ENCODE results near the gene USH2A.

Gene USH2A

DNA sequence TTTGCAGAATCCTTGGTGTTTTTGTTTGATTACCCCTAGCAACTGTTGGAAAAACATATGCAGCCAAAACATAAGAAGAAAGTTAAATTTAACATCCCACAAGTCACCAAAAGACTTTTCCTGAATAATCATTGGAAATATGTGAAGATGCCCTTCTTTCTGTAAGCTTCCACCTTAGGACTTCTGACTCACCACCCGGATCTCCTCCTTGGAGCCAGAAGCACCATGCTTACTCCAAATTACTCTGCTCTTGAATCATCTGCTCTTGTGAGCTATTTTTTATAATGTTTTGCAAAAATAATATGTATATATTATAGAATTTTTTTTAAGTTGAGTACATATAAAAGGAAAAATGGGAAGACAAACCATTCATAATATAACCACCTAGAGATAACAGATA, 464.4 kb downstream of the USH2A start:
- no peak for DNase-seq (ENCODE audit: low read depth, low spot score)

DNA sequence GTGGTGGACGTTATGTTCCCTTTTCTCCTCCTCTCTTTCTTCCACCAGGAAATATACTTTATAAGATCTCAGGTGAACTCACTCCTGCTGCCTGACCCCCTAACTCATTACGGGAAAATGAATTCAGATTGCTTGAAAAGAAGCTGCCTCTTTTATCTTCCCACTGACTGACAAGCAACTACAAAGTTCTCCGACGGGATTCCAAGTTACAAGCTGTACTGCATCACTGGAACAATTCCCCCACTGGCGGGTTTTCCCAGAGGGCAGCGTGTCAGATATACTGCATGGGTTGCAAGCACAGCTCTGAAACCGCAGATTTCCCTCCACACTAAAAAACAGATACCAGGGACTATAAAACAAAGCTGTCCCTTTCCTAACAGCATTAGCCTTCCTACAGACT, 465.6 kb downstream of the USH2A start:
- no peak for DNase-seq (ENCODE audit: low read depth, low spot score)

DNA sequence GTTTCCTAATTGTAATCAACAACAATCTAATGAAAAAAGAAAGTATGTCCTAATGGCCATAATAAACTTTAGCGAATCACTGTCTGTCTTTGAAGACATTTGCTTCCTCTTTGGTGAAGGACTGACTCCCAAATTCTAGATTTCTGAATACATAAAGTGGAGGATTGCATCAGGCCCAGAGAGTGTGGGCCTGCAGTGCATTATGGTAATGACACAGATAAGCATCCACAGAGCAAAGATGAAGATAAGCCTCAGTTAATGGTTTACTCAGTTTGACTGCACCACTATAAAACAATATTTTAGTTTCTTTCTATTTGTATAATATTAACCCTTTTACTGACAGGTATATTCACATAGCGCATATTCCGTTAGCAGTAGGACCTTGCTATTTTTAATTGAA, 490.7 kb downstream of the USH2A start:
- no peak for DNase-seq (ENCODE audit: low read depth, low spot score)

DNA sequence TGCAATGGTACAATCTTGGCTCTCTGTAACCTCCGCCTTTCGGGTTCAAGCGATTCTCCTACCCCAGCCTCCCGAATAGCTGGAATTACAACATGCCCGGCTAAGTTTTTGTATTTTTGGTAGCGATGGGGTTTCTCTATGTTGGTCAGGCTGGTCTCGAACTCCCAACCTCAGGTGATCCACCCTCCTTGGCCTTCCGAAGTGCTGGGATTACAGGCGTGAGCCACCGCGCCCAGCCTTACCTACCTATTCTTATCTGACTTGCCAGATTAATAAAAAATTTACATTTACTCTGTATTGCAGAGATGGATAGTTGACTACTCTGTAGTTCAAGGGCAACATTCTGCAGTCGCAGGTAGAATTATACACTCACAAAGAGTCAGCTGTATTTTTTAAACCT, 496.6 kb downstream of the USH2A start:
- no peak for DNase-seq (ENCODE audit: low read depth, low spot score)

DNA sequence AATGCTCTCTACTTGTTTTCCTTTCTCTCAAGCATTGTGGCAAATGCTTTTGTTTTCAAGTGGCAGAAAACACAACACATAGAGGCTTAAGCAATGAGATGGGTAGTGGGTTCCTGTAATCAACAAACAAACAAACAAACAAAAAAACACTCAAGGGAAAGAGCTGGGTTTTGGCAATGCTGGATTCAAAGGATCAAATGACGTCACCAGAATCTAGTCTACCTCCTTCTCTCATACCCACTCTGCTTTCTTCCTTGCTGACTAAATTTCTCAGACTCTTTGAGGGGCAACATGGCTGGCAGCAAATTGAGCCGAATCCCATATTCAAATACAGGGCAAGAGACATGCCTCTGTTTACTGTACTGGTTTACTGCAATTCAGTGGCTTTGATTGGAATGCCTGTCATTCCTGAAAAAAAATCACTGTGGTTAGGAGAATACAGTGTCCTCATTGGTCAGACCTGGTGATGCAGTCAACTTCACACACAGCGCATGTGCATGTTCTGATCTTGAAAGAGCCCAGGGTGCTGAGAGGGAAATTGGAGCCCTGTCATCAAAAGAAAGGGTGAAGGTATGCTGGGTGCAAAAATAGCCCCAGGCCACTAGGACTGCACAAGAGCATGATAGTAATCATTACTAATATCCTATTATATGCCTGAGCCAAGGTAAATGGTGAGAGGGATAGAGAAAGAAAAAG, 500.0 kb downstream of the USH2A start:
- no peak for DNase-seq (ENCODE audit: low read depth, low spot score)

DNA sequence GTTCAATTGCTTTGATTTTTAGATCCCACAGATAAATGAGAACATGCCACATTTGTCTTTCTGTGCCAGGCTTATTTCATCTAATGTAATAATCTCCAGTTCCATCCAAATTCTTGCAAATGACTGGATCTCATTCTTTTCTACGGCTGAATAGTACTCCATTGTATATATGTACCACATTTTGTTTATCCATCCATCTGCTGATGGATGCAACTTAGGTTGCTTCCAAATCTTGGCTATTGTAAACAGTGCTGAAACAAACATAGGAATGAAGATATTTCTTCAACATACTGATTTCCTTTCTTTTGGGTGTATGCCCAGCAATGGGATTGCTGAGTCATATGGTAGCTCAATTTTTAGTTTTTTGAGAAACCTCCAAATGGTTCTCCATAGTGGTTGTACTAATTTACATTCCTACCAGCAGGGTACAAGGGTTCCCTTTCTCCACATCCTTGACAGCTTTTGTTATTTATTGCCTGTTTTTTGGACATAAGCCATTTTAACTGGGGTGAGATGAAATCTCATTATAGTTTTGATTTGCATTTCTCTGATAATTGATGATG, 511.8 kb downstream of the USH2A start:
- no peak for DNase-seq (ENCODE audit: low read depth, low spot score)

DNA sequence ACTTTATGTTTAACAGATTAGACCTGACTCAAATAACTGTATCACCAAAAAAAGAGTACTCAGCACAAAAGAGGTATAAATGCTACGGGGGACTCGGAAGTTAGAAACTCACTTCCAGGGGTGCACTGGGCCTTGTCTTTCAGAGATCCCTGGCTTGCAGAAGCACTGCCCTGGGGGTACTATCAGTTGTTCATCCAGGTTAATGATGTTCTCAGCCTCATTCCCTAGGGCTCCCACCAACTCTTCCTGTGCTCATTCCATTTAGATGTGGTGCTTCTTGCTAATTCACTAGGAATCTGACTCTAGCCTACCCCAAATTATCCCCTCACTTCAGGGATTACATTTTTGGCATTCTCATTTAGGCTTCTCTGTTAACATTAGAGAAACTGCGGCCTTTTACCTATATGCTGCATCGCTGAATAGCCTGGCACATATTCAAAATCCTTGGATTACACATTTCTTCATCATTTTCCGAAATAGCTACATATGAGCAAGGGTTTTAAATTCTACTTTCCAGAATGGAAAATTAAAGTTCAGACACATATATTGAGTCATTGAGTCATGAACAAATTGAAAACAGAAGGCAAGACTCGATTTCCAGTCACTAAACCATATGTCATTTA, 517.6 kb downstream of the USH2A start:
- DNase-seq (ENCODE audit: low read depth, low spot score), result no peak

DNA sequence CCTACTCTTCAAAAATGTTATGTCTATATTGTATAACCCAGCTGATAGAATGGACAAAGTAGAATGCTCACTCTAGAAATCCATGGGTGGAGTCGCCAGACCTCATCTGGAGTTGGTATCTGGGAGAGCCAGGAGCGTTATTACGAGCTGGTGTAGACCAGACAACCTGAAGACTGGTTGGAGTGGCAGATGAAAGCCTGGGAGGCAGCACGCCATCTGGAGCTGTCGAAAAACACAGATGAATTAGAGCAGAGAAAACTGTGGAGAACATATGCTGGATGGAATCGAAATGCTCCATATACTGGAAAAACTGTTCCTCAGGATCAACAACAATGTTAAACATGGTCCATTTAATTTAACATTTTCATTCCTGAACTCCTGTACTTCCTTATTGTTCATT, 522.6 kb downstream of the USH2A start:
- no peak for DNase-seq (ENCODE audit: low read depth, low spot score)

DNA sequence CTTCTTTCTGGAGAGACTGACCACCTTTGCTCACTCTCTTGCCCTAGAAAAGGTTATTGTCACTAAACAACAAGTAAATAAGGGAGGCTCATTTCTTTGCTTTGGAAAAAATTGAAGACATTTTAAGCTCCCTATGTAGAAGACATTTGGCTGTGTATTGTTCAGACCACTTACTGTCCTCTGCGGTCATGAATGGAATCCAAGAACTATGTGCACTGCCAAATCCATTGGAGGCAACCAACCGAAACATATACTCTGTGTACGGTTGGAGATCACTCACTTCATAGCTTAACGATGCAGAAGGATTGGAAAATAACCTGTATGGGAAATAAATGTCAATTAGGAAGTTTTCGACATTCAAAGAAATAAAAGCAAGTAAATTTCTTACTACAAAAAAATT, 523.3 kb downstream of the USH2A start:
- no peak for DNase-seq (ENCODE audit: low read depth, low spot score)

DNA sequence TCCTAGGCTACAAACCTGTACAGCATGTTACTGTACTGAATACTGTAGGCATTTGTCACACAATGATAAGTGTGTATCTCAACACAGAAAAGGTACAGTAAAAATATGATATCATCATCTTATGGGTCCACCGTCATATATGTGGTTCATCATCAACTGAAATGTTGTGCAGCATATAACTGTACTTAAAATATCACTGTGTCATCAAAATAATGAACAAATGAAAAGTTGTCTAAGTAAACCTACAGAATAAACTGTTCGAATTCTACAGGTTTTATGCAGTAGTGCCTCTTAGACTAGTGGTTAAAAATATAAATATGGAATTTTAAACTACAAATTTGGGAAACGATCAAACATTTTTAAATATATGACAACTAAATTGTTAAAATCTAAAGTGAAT, 527.4 kb downstream of the USH2A start:
- DNase-seq (ENCODE audit: low read depth, low spot score), result no peak

DNA sequence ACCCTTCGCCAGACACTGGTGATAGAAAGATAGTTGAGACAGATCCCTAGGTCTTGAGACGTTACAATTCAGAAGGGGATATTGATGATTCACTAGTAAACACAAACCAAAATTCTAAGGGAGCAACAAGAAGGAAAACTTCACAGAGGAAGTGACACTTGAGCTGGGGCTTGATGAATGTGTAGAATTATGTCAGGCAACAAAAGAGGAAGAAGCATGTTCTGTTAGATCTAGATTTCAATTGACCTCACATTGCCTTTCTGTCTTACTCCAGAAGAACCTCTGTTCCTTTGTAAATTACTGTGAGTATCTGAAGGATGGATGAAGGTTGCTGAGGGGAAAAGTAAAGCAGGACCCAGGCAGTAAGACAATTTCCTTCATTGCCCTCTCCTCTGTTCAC, 528.0 kb downstream of the USH2A start:
- no peak for DNase-seq (ENCODE audit: low read depth, low spot score)

DNA sequence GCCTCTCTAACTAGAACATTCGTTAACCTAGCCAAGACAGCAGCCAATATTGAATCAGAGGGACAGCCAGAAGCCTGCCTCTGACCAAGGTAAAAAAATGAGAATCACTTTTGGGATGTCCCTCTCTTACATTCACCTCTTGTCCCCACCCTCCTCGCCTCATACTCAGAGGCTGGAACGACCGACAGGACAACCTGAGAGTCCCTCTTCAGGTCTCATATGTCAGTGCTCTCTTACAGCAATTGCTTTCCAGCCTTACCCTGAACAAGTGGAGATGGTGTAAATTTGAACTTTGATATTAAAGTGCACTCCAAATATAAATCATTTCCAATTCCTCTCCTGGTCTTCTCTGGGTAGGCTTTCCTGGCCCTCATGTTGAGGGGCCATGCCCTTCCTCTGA, 528.6 kb downstream of the USH2A start:
- DNase-seq (ENCODE audit: low read depth, low spot score), result no peak

DNA sequence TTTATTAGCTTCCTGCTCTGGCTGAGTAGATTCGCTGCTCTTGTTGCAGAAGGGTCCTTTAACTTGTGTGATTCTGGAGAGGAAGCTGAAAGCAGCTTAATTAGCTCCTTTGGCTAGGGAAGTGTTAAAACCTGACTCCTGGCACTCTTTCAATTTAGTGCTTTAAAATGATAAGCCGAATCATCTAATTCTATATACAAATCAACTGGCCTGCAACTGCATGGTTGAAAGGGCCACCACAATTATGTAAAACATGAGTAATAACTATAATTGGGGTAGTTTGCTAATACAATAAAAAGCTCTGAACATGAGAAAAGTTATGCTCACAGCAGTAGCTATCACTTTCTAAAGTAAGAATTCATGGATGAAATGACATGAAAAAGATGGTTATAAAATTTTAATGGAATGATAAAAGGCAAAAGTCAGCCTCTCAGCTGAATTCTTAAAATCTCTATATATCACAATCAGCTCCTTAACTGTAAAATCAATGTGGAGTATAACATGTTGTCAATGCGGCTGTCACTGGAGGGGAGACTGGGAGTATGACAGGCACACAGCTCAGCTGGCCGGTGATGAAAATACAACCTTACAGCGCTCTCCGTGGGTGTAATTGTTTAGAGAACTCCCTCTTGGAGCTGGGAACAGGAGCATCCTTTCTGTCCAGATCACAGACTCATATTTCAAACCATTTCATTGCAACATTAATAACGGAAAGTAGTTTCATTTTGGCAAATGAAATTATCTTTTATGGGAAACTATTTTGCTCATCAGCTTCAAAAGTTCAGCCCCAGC, 531.8 kb downstream of the USH2A start:
- DNase-seq (ENCODE audit: low read depth, low spot score), result no peak

DNA sequence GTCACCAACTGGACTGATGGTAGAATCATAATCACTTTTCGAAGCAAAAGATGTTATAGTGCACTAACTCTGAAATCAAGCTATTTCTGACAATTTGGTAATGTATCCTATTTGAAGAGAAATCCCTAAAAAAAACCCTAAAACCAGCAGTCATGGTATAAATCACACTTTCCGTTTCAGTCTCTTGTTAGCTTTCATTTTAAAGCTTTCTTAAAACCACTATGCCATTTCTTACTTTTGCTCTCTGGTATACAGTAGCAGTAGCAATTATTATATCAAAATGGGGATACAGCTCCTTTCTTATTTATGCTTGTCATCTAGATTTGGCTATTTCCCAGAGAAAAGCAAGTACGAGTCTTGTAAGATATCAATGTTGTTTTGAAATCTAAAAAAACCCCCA, 532.8 kb downstream of the USH2A start:
- DNase-seq (ENCODE audit: low read depth, low spot score), result no peak

DNA sequence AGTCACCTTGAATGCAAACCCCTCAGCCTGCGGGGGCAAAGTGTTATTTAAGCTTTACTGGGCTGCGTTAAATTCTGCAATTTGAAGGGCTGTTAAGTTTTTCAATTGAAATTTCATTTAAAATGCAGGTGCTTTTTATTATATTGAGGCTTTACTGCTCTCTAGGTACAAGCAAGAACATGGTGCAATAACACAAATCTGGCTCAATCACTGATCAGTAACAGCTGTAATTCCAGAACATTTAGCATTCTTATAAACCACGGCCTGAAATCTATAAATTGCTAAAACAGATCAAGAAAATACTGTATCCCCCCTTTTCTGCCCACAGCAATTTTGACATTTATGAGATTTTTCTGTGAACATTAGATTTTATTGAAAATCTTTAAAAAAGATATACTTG, 533.4 kb downstream of the USH2A start:
- DNase-seq (ENCODE audit: low read depth, low spot score), result no peak

DNA sequence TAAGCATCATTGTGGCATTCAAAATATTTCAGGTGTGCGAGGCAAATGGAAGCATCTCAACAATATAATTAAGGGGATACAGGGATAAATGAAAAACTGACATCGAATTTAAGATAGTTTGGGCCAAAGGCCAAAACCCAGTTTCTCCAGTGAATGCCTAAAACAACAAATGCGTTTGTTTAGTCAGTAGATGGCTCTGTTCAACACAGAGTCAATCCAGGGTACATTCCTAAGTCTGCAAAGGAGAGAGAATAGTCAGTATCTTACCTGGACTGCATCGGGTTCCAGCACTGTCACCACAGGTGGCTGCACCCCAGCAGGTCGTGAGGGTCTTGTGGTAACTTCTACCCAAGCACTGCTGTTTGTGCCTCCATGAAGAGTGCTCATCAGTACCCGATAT, 535.1 kb downstream of the USH2A start:
- no peak for DNase-seq (ENCODE audit: low read depth, low spot score)

DNA sequence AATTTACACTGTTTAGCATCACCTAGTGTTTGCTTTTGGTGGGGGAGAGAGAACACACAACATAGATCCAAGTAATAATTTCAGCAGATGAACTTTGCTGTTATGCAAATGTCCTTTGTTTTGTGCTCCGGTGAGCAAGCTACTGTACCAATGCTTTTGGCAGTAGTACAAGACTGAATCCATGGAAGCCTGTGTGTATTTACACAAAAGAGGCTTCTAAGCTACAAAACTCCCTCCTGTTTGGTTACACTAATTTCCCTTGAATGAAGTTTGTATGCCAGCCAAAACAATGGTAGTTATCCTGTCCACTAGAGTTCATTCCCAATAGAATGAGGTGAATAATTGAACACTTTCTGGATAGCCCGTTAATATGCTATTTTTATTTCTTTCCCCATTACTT, 535.6 kb downstream of the USH2A start:
- DNase-seq (ENCODE audit: low read depth, low spot score), result no peak

DNA sequence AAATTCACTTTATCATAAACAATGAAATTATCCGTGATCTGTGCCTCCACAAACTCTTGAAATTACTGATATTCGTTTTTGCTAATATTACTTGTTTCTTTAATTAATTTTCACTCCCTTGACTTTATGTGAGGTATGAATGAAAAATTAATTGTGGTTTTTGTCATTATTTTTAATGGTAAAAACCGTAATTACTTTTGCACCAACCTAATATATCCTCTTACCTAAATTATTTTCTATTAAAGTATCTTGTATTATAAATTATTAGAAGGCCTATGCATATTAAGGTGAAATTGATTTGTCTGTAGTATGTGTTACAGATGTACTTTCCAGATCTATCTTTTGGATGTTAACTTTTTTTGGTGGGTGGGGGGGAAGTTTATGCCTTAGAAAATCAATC, 540.2 kb downstream of the USH2A start:
- no peak for DNase-seq (ENCODE audit: low read depth, low spot score)

DNA sequence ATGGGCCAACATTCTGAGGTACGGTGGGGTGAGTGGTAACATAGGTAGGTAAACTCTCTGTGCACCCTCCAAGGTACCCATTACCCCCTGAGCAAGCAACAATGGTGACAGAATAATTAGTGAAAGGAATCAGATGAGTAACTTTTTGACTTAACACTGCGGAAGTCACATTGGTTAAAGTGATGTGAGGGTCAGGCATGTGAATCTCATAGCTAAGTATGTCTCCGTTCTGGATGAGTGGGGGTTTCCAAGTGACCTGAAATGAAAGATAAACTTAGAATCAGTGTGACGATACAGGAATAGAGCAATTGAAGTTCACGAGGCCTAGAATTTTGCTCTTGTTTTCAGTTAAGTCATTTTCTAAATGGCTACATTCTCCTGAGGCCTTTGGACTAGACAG, 544.4 kb downstream of the USH2A start:
- DNase-seq (ENCODE audit: low read depth, low spot score), result no peak

DNA sequence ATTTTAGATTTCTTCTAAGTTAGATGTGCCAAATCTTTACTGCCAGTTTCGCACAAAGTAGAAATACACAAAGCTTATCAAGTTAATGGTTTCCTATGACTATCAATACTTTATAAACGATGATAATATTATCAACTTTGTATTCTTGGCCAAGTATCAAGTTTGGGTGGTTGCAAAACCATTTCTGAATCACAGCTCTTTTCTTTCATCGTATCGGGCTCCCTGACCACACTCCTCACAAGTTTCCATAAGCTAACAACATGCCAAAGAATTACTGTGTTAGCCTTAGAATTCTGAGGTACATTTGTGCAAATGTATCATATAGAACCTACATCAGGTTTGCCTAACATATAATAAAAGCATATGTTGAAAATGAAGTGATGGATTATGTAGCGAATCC, 545.1 kb downstream of the USH2A start:
- no peak for DNase-seq (ENCODE audit: low read depth, low spot score)

DNA sequence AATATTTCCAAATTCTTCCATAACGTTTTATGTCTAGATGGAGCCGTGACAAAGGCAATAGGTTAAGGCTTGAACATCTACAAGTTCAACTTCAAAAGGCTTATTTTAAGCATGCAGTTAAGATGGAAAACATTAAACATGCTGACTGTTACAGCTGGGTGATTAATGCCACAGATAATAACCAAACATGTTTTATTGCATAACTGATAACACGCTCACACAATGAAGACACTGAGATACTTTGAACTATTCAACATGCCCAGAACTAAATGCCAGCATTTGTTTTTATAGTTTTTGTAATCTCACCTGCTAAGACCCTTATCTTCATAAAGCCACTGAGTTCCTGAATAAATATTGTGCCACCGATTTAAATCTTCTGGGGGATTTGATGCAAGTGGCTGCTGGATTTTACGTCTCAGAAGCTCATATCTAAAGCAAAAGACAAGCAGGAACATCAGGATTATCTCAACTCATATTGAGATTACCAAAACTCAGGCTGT, 545.7 kb downstream of the USH2A start:
- DNase-seq (ENCODE audit: low read depth, low spot score), result no peak

DNA sequence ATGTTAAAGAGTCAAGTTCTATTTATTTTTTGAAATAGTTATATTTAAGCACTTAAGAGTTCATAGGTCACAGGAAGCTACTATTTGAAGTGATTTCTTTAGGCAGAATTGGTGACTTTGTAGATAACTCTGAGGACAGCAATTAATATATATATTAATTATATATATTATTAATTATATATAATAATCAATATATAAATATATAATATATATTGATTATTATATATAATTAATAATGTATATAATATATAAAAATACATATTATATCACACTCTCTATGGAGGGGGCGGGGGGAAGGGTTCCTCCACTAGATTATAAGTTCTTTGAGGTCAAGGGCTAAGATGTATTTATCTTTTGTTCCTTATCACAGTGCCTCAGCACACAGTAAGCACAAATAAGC, 547.5 kb downstream of the USH2A start:
- DNase-seq (ENCODE audit: low read depth, low spot score), result no peak

DNA sequence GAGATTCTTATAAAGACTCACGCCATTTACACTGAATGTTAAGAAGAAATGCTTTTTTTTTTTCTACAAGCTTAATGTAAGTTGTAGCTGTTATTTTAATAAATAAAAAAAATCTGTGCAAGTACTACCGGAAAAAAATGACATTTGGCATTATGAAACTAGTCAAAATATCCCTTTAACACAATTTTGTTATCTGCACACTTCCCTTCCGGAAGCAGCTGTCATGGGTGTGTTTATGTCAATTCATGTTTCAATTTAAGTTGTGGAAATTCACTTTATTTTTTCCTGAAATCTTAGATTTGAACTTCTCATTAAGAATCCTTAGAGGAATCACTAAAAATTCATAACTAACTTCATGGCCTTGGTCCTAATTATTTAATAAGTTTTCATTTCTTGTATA, 548.0 kb downstream of the USH2A start:
- DNase-seq (ENCODE audit: low read depth, low spot score), result no peak

Data from activated CD4-positive, CD25-positive, alpha-beta regulatory T cell treated with anti-CD3 and anti-CD28 coated beads, Interleukin-2, amount 50 U/mL, for 16 hours (primary cell).